H1 (cell line): ENCODE measurements around the gene CAMTA1. TPM values are rescaled to one million over a fixed set of nuclear protein-coding genes. Genes with fewer than 3 reads are reported as not detected.

Experiments
- CBX5 ChIP-seq: fragments of 300-800, 300-1000 bp; sonication (generic); IDR thresholded peaks from 2 replicates; pipeline ENCODE4 v1.7.1; 2016; ENCODE audit warnings: antibody characterized with exemption, low read length, low read depth
- MAX ChIP-seq: IDR thresholded peaks from 2 replicates; pipeline ENCODE4 v1.6.1; 2012; ENCODE audit warnings: inconsistent platforms
- YY1 ChIP-seq: IDR thresholded peaks from 2 replicates; pipeline ENCODE4 v1.6.1; 2011; ENCODE audit warnings: low read depth, mild to moderate bottlenecking, low read length
- polyA plus RNA-seq, 7 experiments: library from polyadenylated mRNA; depleted of rRNA in 3 of 7; stranded (reverse) in 5 of 7; unstranded in 2 of 7; fragments of >200 nt in 5 of 7; fragments of 200-250 nt in 2 of 7; gene quantifications; 1 replicate in 5 of 7; 2 replicates in 1 of 7; 4 replicates in 1 of 7; pipeline versions ENCODE4 v1.2.1 to v1.2.3, GENCODE V29; 2011 to 2013; ENCODE audit warnings: missing spikeins in 2 of 7, mixed read lengths in 2 of 7
- total RNA-seq: library from RNA; stranded (reverse); fragmentation: NEBNext Ultra II Directional; extraction: Animal tissue kit (Norgen Biotek cat#: 25700); gene quantifications from 2 replicates; pipeline ENCODE4 v1.2.1, GENCODE V29; 2021

CAMTA1 gene
- total and polyA plus RNA-seq, 2 of the 8 experiments (the other 6 are each of a cell fraction or from before 2014, with no cell fraction given) = 65.0 to 119 TPM

DNA sequence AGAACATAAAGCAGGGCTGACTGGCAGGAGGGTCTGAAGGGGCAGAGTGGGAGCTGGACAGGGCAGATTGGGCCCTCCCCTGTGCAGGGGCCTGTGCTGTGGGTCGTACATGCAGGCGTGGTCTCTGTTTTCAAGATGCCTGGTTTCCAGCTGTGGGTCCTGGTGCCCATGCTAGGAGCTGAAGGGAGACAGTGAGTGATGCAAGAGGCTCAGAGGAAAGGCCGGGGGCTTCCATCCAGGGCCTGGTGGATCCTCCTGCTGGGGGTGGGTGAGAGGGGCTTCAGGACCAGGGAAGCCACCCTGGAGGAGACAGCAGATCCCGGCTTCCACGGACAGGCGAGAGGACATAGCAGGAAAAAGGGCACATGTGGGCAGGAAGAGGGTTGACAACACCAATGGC lies 636.8 kb downstream of the CAMTA1 start (continued):
- no peak for TF ChIP-seq CBX5
- no peak for TF ChIP-seq MAX
- no peak for TF ChIP-seq YY1
